HEK293 (cell line): ENCODE data around the gene CPD.

Source experiments
- CTCF ChIA-PET: fragments of 350-600 bp; formaldehyde crosslinking; extraction: SDS; loops from one replicate; lab custom pipeline; 2021; ENCODE audit warnings: antibody characterized with exemption; lab: Yijun Ruan, JAX
- POLR2A ChIA-PET: fragments of 300-600 bp; formaldehyde crosslinking; extraction: SDS; loops from one replicate; lab custom pipeline; 2020; ENCODE audit warnings: antibody characterized with exemption, inconsistent platforms; lab: Yijun Ruan, JAX
- H3K27ac ChIP-seq: fragments of 200-500 bp; sonication (Bioruptor generic); 2 replicates; pipeline ENCODE4 v1.5.1; 2014; ENCODE audit warnings: low read depth, low read length, control low read depth, inconsistent platforms; ENCODE audit errors: extremely low read depth
- H3K36me3 ChIP-seq, 2 experiments: fragments of 200-500 bp in 1 of 2; sonication (Bioruptor generic) in 1 of 2; 1 replicate in 1 of 2; 2 replicates in 1 of 2; pipeline ENCODE4 v1.5.1; 2014 to 2017; ENCODE audit warnings: inconsistent platforms in 2 of 2, low read length in 2 of 2; ENCODE audit not compliant: control insufficient read depth in 2 of 2, insufficient read depth in 1 of 2
- H3K4me1 ChIP-seq: fragments of 200-500 bp; sonication (Bioruptor generic); 2 replicates; pipeline ENCODE4 v1.5.1; 2014; ENCODE audit warnings: mild to moderate bottlenecking, low read length, inconsistent platforms; ENCODE audit not compliant: control insufficient read depth, insufficient read depth
- H3K4me3 ChIP-seq: 2 replicates; pipeline ENCODE4 v1.5.1; 2011; ENCODE audit warnings: low read depth, mild to moderate bottlenecking, control low read depth, low read length, moderate library complexity
- H3K9me3 ChIP-seq: fragments of 200-500 bp; sonication (Bioruptor generic); 2 replicates; pipeline ENCODE4 v1.5.1; 2014; ENCODE audit warnings: low read depth, low read length, inconsistent platforms; ENCODE audit not compliant: control insufficient read depth, insufficient read depth
- FEZF1 ChIP-seq: fragments of 450-650 bp; formaldehyde crosslinking; IDR thresholded peaks from 2 replicates; pipeline ENCODE4 v1.5.1; 2016; ENCODE audit warnings: missing biosample characterization, missing genetic modification characterization
- GLI2 ChIP-seq: fragments of 450-650 bp; formaldehyde crosslinking; IDR thresholded peaks from 2 replicates; pipeline ENCODE4; 2017; ENCODE audit warnings: missing biosample characterization, missing genetic modification characterization, low read depth, borderline replicate concordance
- SCRT1 ChIP-seq: fragments of 450-650 bp; formaldehyde crosslinking; IDR thresholded peaks from 2 replicates; pipeline ENCODE4 v1.5.1; 2016; ENCODE audit warnings: missing biosample characterization, missing genetic modification characterization, borderline replicate concordance
- TRIM28 ChIP-seq: IDR thresholded peaks from 2 replicates; pipeline ENCODE4 v1.6.1; 2011; ENCODE audit warnings: low read length, control low read depth, borderline replicate concordance
- ZNF10 ChIP-seq: fragments of 450-650 bp; formaldehyde crosslinking; IDR thresholded peaks from 2 replicates; pipeline ENCODE4 v1.5.1; 2017; ENCODE audit warnings: missing biosample characterization, missing genetic modification characterization
- ZNF112 ChIP-seq: fragments of 450-650 bp; formaldehyde crosslinking; IDR thresholded peaks from 2 replicates; pipeline ENCODE4 v1.5.0; 2017; ENCODE audit warnings: missing biosample characterization, missing genetic modification characterization
- ZNF121 ChIP-seq: fragments of 450-650 bp; formaldehyde crosslinking; IDR thresholded peaks from 2 replicates; pipeline ENCODE4 v1.5.1; 2016; ENCODE audit warnings: missing biosample characterization, missing genetic modification characterization
- ZNF16 ChIP-seq: fragments of 450-650 bp; formaldehyde crosslinking; IDR thresholded peaks from 2 replicates; pipeline ENCODE4 v1.5.1; 2016; ENCODE audit warnings: low read depth, missing biosample characterization, missing genetic modification characterization
- ZNF266 ChIP-seq: fragments of 450-650 bp; formaldehyde crosslinking; IDR thresholded peaks from 2 replicates; pipeline ENCODE4 v1.5.1; 2016; ENCODE audit warnings: missing biosample characterization, missing genetic modification characterization, low read depth
- ZNF366 ChIP-seq: fragments of 450-650 bp; formaldehyde crosslinking; conservative IDR thresholded peaks from 2 replicates; pipeline ENCODE4 v1.5.1; 2016; ENCODE audit warnings: missing biosample characterization, missing genetic modification characterization
- ZNF416 ChIP-seq: fragments of 450-650 bp; formaldehyde crosslinking; IDR thresholded peaks from 2 replicates; pipeline ENCODE4 v1.5.1; 2016; ENCODE audit warnings: missing biosample characterization, missing genetic modification characterization
- ZNF48 ChIP-seq: fragments of 450-650 bp; formaldehyde crosslinking; IDR thresholded peaks from 2 replicates; pipeline ENCODE4 v1.5.1; 2016; ENCODE audit warnings: missing biosample characterization, missing genetic modification characterization
- ZNF529 ChIP-seq: fragments of 450-650 bp; formaldehyde crosslinking; IDR thresholded peaks from 2 replicates; pipeline ENCODE4 v1.5.1; 2017; ENCODE audit warnings: missing genetic modification characterization, missing biosample characterization; ENCODE audit not compliant: insufficient replicate concordance
- ZNF560 ChIP-seq: fragments of 450-650 bp; formaldehyde crosslinking; IDR thresholded peaks from 2 replicates; pipeline ENCODE4 v1.5.1; 2017; ENCODE audit warnings: missing biosample characterization, missing genetic modification characterization, borderline replicate concordance
- ZNF585B ChIP-seq: fragments of 450-650 bp; formaldehyde crosslinking; IDR thresholded peaks from 2 replicates; pipeline ENCODE4 v1.5.1; 2016; ENCODE audit warnings: missing biosample characterization, missing genetic modification characterization
- ZNF621 ChIP-seq: fragments of 450-650 bp; formaldehyde crosslinking; IDR thresholded peaks from 2 replicates; pipeline ENCODE4 v1.5.1; 2017; ENCODE audit warnings: missing biosample characterization, missing genetic modification characterization
- ZNF626 ChIP-seq: fragments of 450-650 bp; sonication (Bioruptor Pico); formaldehyde crosslinking; IDR thresholded peaks from 2 replicates; pipeline ENCODE4 v1.5.1; 2018; ENCODE audit warnings: missing biosample characterization, missing genetic modification characterization, inconsistent platforms
- ZNF791 ChIP-seq: fragments of 450-650 bp; formaldehyde crosslinking; IDR thresholded peaks from 2 replicates; pipeline ENCODE4 v1.5.1; 2016; ENCODE audit warnings: missing biosample characterization, missing genetic modification characterization
- ZNF830 ChIP-seq: fragments of 450-650 bp; IDR thresholded peaks from 2 replicates; pipeline ENCODE4 v1.5.0; 2018; ENCODE audit warnings: missing biosample characterization, missing genetic modification characterization, low read depth, mild to moderate bottlenecking, moderate library complexity
- ZSCAN30 ChIP-seq: fragments of 450-650 bp; IDR thresholded peaks from 2 replicates; pipeline ENCODE4 v1.5.1; 2018; ENCODE audit warnings: missing biosample characterization, mild to moderate bottlenecking, missing genetic modification characterization, moderate library complexity
- TF ChIP-seq, protein P1 (sequence below): fragments of 450-650 bp; formaldehyde crosslinking; IDR thresholded peaks from 2 replicates; pipeline ENCODE4 v1.5.1; 2016; ENCODE audit warnings: missing biosample characterization, missing genetic modification characterization
- TF ChIP-seq, protein P2 (sequence below): fragments of 450-650 bp; formaldehyde crosslinking; IDR thresholded peaks from 2 replicates; pipeline ENCODE4 v1.5.1; 2016; ENCODE audit warnings: missing biosample characterization, missing genetic modification characterization
- TF ChIP-seq, protein P3 (sequence below): fragments of 450-650 bp; formaldehyde crosslinking; IDR thresholded peaks from 2 replicates; pipeline ENCODE4 v1.5.1; 2016; ENCODE audit warnings: missing biosample characterization, missing genetic modification characterization
- TF ChIP-seq, protein P4 (sequence below): fragments of 450-650 bp; formaldehyde crosslinking; IDR thresholded peaks from 2 replicates; pipeline ENCODE4 v1.5.1; 2017; ENCODE audit warnings: missing biosample characterization, mild to moderate bottlenecking, missing genetic modification characterization, moderate library complexity
- TF ChIP-seq, protein P5 (sequence below): fragments of 450-650 bp; formaldehyde crosslinking; IDR thresholded peaks from 2 replicates; pipeline ENCODE4 v1.5.1; 2016; ENCODE audit warnings: missing biosample characterization, missing genetic modification characterization
- TF ChIP-seq, protein P6 (sequence below): fragments of 450-650 bp; formaldehyde crosslinking; IDR thresholded peaks from 2 replicates; pipeline ENCODE4 v1.5.1; 2017; ENCODE audit warnings: missing biosample characterization, missing genetic modification characterization
- TF ChIP-seq, protein P7 (sequence below): fragments of 450-650 bp; formaldehyde crosslinking; optimal IDR thresholded peaks from 2 replicates; pipeline ENCODE3; 2016; ENCODE audit warnings: missing biosample characterization, mild to moderate bottlenecking, missing genetic modification characterization

CPD gene

DNA sequence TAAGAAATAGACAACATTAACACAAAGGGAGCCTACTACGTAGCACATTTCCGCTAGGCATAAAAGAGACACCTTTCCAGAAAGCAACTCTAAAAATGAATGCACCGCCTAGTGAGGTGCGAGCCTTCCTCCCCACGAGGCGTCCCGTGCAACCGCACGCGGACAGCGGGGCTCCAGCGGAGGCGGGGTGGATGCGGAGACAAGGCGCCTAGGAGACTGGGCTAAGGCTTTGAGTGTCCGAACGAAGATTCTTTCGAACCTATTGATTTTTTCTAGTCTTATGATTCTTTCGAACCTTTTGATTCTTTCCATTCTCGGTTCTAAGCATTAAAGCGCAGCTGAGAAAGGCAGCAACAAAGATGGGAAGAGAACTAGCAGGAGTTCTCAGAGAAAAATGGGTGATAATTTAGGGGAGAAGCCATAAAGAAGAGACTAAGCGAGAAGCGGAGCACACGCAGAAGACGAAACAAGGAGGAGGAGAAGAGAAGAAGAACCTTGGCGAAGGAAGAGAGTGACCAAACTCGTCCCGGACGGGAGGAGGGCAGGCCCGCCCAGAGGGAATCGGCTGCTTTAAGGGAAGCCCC, 394 bp upstream of the CPD start:
- ChIA-PET CTCF (interaction anchor here (1.1 to 2.1 kb wide), 3 partner anchors 38 to 261 kb away, joined by 4 to 11 read pairs (median 5); partner anchors contain the start of gene NSRP1), POLR2A (interaction anchor here (0.6 to 2.1 kb wide), 4 partner anchors 17 to 1881 kb away, joined by 3 to 5 read pairs (median 4); no protein-coding TSS in a partner anchor)
- H3K4me3 ChIP-seq = peak overlapping the region; percentile 13
- H3K36me3 ChIP-seq = peaks cover 0 to 3% of the 10 kb centered on the region in 2 experiments; a peak in 2 of 3 replicates
- peaks cover 36% of the 10 kb centered on the region for H3K4me1 ChIP-seq
- no peaks in the 10 kb centered on the region for H3K9me3 ChIP-seq
- peak overlapping the region; percentile 86; the same call in 1 of the 2 replicates for H3K27ac ChIP-seq
- TF ChIP-seq SCRT1 (no peak), ZNF621 (tag by site-specific recombination) (no peak), ZNF121 (tag by site-specific recombination) (no peak), ZNF529 (tag by site-specific recombination) (no peak), ZNF48 (tag by site-specific recombination) (no peak), ZNF585B (no peak), ZNF10 (tag by site-specific recombination) (0 out of 2 replicates have a peak, but pooled peaks have one; percentile 17), GLI2 (tag by site-specific recombination) (no peak), ZSCAN30 (tag by site-specific recombination) (no peak), ZNF266 (tag by site-specific recombination) (no peak), ZNF791 (tag by site-specific recombination) (no peak), ZNF830 (no peak), ZNF112 (tag by site-specific recombination) (no peak), ZNF16 (tag by site-specific recombination) (no peak), ZNF416 (tag by site-specific recombination) (no peak), FEZF1 (no peak), TRIM28 (no peak), ZNF560 (tag by site-specific recombination) (no peak), ZNF626 (tag by site-specific recombination) (no peak), ZNF366 (tag by site-specific recombination) (peak; percentile 90)
- TF ChIP-seq, protein P1, sequence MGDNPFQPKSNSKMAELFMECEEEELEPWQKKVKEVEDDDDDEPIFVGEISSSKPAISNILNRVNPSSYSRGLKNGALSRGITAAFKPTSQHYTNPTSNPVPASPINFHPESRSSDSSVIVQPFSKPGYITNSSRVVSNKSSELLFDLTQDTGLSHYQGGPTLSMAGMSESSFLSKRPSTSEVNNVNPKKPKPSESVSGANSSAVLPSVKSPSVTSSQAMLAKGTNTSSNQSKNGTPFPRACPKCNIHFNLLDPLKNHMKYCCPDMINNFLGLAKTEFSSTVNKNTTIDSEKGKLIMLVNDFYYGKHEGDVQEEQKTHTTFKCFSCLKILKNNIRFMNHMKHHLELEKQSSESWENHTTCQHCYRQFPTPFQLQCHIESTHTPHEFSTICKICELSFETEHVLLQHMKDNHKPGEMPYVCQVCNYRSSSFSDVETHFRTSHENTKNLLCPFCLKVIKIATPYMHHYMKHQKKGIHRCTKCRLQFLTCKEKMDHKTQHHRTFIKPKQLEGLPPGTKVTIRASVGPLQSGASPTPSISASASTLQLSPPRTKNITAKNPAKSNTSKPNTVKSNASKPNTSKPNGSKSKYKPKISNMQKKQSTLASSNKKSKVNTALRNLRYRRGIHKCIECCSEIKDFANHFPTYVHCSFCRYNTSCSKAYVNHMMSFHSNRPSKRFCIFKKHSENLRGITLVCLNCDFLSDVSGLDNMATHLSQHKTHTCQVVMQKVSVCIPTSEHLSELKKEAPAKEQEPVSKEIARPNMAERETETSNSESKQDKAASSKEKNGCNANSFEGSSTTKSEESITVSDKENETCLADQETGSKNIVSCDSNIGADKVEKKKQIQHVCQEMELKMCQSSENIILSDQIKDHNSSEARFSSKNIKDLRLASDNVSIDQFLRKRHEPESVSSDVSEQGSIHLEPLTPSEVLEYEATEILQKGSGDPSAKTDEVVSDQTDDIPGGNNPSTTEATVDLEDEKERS = no peak
- TF ChIP-seq, protein P2, sequence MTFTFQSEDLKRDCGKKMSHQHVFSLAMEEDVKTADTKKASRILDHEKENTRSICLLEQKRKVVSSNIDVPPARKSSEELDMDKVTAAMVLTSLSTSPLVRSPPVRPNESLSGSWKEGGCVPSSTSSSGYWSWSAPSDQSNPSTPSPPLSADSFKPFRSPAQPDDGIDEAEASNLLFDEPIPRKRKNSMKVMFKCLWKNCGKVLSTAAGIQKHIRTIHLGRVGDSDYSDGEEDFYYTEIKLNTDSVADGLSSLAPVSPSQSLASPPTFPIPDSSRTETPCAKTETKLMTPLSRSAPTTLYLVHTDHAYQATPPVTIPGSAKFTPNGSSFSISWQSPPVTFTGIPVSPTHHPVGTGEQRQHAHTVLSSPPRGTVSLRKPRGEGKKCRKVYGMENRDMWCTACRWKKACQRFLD (tag by site-specific recombination) = no peak
- TF ChIP-seq, protein P3, sequence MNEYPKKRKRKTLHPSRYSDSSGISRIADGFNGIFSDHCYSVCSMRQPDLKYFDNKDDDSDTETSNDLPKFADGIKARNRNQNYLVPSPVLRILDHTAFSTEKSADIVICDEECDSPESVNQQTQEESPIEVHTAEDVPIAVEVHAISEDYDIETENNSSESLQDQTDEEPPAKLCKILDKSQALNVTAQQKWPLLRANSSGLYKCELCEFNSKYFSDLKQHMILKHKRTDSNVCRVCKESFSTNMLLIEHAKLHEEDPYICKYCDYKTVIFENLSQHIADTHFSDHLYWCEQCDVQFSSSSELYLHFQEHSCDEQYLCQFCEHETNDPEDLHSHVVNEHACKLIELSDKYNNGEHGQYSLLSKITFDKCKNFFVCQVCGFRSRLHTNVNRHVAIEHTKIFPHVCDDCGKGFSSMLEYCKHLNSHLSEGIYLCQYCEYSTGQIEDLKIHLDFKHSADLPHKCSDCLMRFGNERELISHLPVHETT (tag by site-specific recombination) = no peak
- TF ChIP-seq, protein P4, sequence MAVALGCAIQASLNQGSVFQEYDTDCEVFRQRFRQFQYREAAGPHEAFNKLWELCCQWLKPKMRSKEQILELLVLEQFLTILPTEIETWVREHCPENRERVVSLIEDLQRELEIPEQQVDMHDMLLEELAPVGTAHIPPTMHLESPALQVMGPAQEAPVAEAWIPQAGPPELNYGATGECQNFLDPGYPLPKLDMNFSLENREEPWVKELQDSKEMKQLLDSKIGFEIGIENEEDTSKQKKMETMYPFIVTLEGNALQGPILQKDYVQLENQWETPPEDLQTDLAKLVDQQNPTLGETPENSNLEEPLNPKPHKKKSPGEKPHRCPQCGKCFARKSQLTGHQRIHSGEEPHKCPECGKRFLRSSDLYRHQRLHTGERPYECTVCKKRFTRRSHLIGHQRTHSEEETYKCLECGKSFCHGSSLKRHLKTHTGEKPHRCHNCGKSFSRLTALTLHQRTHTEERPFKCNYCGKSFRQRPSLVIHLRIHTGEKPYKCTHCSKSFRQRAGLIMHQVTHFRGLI (tag by site-specific recombination) = 0 out of 2 replicates have a peak, but pooled peaks have one; percentile 28
- TF ChIP-seq, protein P5, sequence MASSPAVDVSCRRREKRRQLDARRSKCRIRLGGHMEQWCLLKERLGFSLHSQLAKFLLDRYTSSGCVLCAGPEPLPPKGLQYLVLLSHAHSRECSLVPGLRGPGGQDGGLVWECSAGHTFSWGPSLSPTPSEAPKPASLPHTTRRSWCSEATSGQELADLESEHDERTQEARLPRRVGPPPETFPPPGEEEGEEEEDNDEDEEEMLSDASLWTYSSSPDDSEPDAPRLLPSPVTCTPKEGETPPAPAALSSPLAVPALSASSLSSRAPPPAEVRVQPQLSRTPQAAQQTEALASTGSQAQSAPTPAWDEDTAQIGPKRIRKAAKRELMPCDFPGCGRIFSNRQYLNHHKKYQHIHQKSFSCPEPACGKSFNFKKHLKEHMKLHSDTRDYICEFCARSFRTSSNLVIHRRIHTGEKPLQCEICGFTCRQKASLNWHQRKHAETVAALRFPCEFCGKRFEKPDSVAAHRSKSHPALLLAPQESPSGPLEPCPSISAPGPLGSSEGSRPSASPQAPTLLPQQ (tag by site-specific recombination) = peak; percentile 99; the same call in 1 of the 2 replicates
- TF ChIP-seq, protein P6, sequence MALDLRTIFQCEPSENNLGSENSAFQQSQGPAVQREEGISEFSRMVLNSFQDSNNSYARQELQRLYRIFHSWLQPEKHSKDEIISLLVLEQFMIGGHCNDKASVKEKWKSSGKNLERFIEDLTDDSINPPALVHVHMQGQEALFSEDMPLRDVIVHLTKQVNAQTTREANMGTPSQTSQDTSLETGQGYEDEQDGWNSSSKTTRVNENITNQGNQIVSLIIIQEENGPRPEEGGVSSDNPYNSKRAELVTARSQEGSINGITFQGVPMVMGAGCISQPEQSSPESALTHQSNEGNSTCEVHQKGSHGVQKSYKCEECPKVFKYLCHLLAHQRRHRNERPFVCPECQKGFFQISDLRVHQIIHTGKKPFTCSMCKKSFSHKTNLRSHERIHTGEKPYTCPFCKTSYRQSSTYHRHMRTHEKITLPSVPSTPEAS (tag by site-specific recombination) = no peak
- TF ChIP-seq, protein P7, sequence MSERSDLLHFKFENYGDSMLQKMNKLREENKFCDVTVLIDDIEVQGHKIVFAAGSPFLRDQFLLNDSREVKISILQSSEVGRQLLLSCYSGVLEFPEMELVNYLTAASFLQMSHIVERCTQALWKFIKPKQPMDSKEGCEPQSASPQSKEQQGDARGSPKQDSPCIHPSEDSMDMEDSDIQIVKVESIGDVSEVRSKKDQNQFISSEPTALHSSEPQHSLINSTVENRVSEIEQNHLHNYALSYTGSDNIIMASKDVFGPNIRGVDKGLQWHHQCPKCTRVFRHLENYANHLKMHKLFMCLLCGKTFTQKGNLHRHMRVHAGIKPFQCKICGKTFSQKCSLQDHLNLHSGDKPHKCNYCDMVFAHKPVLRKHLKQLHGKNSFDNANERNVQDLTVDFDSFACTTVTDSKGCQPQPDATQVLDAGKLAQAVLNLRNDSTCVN (tag by site-specific recombination) = no peak
